HG03442 (cell line): ENCODE measurements around the gene DDX47.
"Not testable (repeated sequence)": the region's sequence is repeated elsewhere in the genome, so short reads cannot be mapped to it uniquely, and the experiment has no call there.

Experiments
- ATAC-seq: cut with Tn5 transposase; IDR thresholded peaks from one replicate; pipeline ENCODE4 v1.9.1; 2021; ENCODE audit warnings: mild to moderate bottlenecking, moderate library complexity; ENCODE audit not compliant: unreplicated experiment

DDX47 gene

GRCh38 chr12:12819752-12820311, 6.7 kb downstream of the DDX47 start:
- ATAC-seq = no peak

GRCh38 chr12:12820376-12820775, 7.2 kb downstream of the DDX47 start:
- ATAC-seq = not testable (repeated sequence)

- ATAC-seq = peak; percentile 66
These were observed 8.8 kb downstream of the DDX47 start for GRCh38 chr12:12821975-12822374.

GRCh38 chr12:12822886-12823285, 9.7 kb downstream of the DDX47 start:
- no peak for ATAC-seq

GRCh38 chr12:12823300-12823699, 10.2 kb downstream of the DDX47 start:
- ATAC-seq = no peak

- no peak for ATAC-seq
These were observed 10.7 kb downstream of the DDX47 start for GRCh38 chr12:12823811-12824210.

- ATAC-seq = no peak
These were observed 22.4 kb downstream of the DDX47 start for GRCh38 chr12:12835378-12836146.

- no peak for ATAC-seq
These were observed 23.4 kb downstream of the DDX47 start for GRCh38 chr12:12836571-12836970.

- peak; percentile 52 for ATAC-seq
These were observed 24.1 kb downstream of the DDX47 start for GRCh38 chr12:12837025-12837812.

GRCh38 chr12:12837813-12838153, 24.6 kb downstream of the DDX47 start:
- ATAC-seq = no peak

- no peak for ATAC-seq
These were observed 25.9 kb downstream of the DDX47 start for GRCh38 chr12:12839003-12839395.

GRCh38 chr12:12839439-12839838, 26.3 kb downstream of the DDX47 start:
- ATAC-seq = not testable (repeated sequence)

- no peak for ATAC-seq
These were observed 26.9 kb downstream of the DDX47 start for GRCh38 chr12:12839873-12840579.

- no peak for ATAC-seq
These were observed 27.4 kb downstream of the DDX47 start for GRCh38 chr12:12840580-12840899.

GRCh38 chr12:12841428-12841827, 28.3 kb downstream of the DDX47 start:
- ATAC-seq = not testable (repeated sequence)

GRCh38 chr12:12845794-12846243, 32.7 kb downstream of the DDX47 start:
- no peak for ATAC-seq

GRCh38 chr12:12846780-12847179, 33.6 kb downstream of the DDX47 start:
- ATAC-seq = not testable (repeated sequence)

- no peak for ATAC-seq
These were observed 40.3 kb downstream of the DDX47 start for GRCh38 chr12:12853435-12853834.

- ATAC-seq = no peak
These were observed 46.5 kb downstream of the DDX47 start for GRCh38 chr12:12859690-12860089.

GRCh38 chr12:12864243-12864642, 51.1 kb downstream of the DDX47 start:
- ATAC-seq = no peak

- ATAC-seq = no peak
These were observed 55.5 kb downstream of the DDX47 start for GRCh38 chr12:12868477-12869235.
